NK-92 treated with Interleukin-12 subunit alpha and Interleukin-12 subunit beta, amount 100 ng/mL, for 24 hours (cell line): ENCODE results near the gene GATA6.
"Not testable (repeated sequence)": the region's sequence is repeated elsewhere in the genome, so short reads cannot be mapped to it uniquely, and the experiment has no call there.

ENCODE experiments used
- DNase-seq: peaks from one replicate; lab custom pipeline; 2025; lab: John Stamatoyannopoulos, UW

The GATA6 gene

GRCh38 chr18:22182884-22183697 is 13.7 kb downstream of the GATA6 start:
- DNase-seq, result no peak

GRCh38 chr18:22183698-22184170 is 14.3 kb downstream of the GATA6 start:
- DNase-seq, result no peak

GRCh38 chr18:22184573-22184972 is 15.2 kb downstream of the GATA6 start:
- not testable (repeated sequence) for DNase-seq

GRCh38 chr18:22185273-22185672 is 15.9 kb downstream of the GATA6 start:
- no peak for DNase-seq

- no peak for DNase-seq
These were observed 16.5 kb downstream of the GATA6 start for GRCh38 chr18:22185771-22186386.

- DNase-seq, result no peak
These were observed 17.1 kb downstream of the GATA6 start for GRCh38 chr18:22186484-22186971.

GRCh38 chr18:22188559-22189267 is 19.3 kb downstream of the GATA6 start:
- no peak for DNase-seq

GRCh38 chr18:22189449-22190166 is 20.2 kb downstream of the GATA6 start:
- DNase-seq, result no peak

GRCh38 chr18:22191346-22191695 is 21.9 kb downstream of the GATA6 start:
- DNase-seq, result no peak

GRCh38 chr18:22191923-22192322 is 22.5 kb downstream of the GATA6 start:
- DNase-seq, result no peak

- DNase-seq, result no peak
These were observed 24.1 kb downstream of the GATA6 start for GRCh38 chr18:22193466-22193865.

GRCh38 chr18:22194151-22194598 is 24.8 kb downstream of the GATA6 start:
- DNase-seq, result no peak

- DNase-seq, result no peak
These were observed 25.7 kb downstream of the GATA6 start for GRCh38 chr18:22195052-22195451.

- DNase-seq, result not testable (repeated sequence)
These were observed 27.6 kb downstream of the GATA6 start for GRCh38 chr18:22196943-22197342.

- no peak for DNase-seq
These were observed 28.3 kb downstream of the GATA6 start for GRCh38 chr18:22197668-22198067.

- no peak for DNase-seq
These were observed 28.8 kb downstream of the GATA6 start for GRCh38 chr18:22198163-22198562.

GRCh38 chr18:22199005-22199404 is 29.6 kb downstream of the GATA6 start:
- no peak for DNase-seq

- no peak for DNase-seq
These were observed 31.3 kb downstream of the GATA6 start for GRCh38 chr18:22200611-22201225.

- no peak for DNase-seq
These were observed 33.6 kb downstream of the GATA6 start for GRCh38 chr18:22203035-22203434.

- no peak for DNase-seq
These were observed 34.3 kb downstream of the GATA6 start for GRCh38 chr18:22203536-22204213.

GRCh38 chr18:22204214-22204536 is 34.8 kb downstream of the GATA6 start:
- no peak for DNase-seq
